Psoas muscle (tissue), 8 donors: ENCODE measurements around the gene STAMBPL1. TPM values are rescaled to one million over a fixed set of nuclear protein-coding genes. Genes with fewer than 3 reads are reported as not detected.

Source experiments
- ATAC-seq, 4 donors: fragments of 200-7000 bp; cut with Tn5 transposase; one replicate each; pipeline ENCODE4 v1.9.1; 2020; ENCODE audit warnings: moderate library complexity in 3 of 4, mild to moderate bottlenecking in 2 of 4
- DNase-seq, 2 donors: peaks; one replicate each; pipeline ENCODE4 v3.0.0-alpha.2; 2020
- H3K27ac ChIP-seq: fragments of 200-600 bp; one replicate; pipeline ENCODE4 v1.8.0; 2022
- H3K27me3 ChIP-seq, 3 donors: fragments of 200-600 bp in 1 of 3; one replicate each; pipeline versions ENCODE4 v1.6.1 to v1.8.0; 2013 to 2022; ENCODE audit warnings: low read length in 2 of 3, mild to moderate bottlenecking in 2 of 3, moderate library complexity in 1 of 3; ENCODE audit not compliant: insufficient read depth in 3 of 3
- H3K36me3 ChIP-seq, 2 donors: fragments of 200-600 bp in 1 of 2; one replicate each; pipeline versions ENCODE4 v1.6.1 to v1.8.0; 2013 to 2022; ENCODE audit warnings: low read depth in 1 of 2, mild to moderate bottlenecking in 1 of 2, moderate library complexity in 1 of 2; ENCODE audit not compliant: insufficient read depth in 1 of 2
- H3K4me1 ChIP-seq: fragments of 200-600 bp; one replicate; pipeline ENCODE4 v1.8.0; 2022
- H3K4me3 ChIP-seq: fragments of 200-600 bp; one replicate; pipeline ENCODE4 v1.8.0; 2022; ENCODE audit warnings: mild to moderate bottlenecking
- H3K9me3 ChIP-seq: fragments of 200-600 bp; one replicate; pipeline ENCODE4 v1.8.0; 2022
- CTCF ChIP-seq: fragments of 200-600 bp; IDR thresholded peaks from one replicate; pipeline ENCODE4 v1.8.0; 2022; ENCODE audit warnings: antibody characterized with exemption
- WGBS, 3 donors: extraction: QIAGEN DNeasy Blood & Tissue Kit; methylation state at CpG; one replicate each; pipeline versions ENCODE4 v1.1.6 to v1.1.7; 2013; 5-methylcytosine and 5-hydroxymethylcytosine counted together
- intact Hi-C, 2 donors: fragments of 100-400 bp; cut with DNase I; formaldehyde crosslinking; loops; one replicate each; pipeline versions ENCODE4 v1.11.0 to v1.14.2; 2022
- polyA plus RNA-seq, 3 donors: library from polyadenylated mRNA; stranded (reverse); fragments of 200-250 nt; gene quantifications; one replicate each; pipeline ENCODE4 v1.2.3, GENCODE V29; 2013
- total RNA-seq, 4 donors: library from RNA; stranded (reverse); fragmentation: NEBNext Ultra II Directional in 2 of 4; extraction: Animal tissue kit (Norgen Biotek cat#: 25700) in 2 of 4; gene quantifications; one replicate each; pipeline versions ENCODE4 v1.2.1 to v1.2.4, GENCODE V29; 2021 to 2023
- donor health status: healthy with polysubstance abuse.
- donor health status: DM: no; HTN: no; CAD: no; lungs with moderate emphysema.
- donor health status: Bipolar disorder and iron deficiency.
- donor health status: healthy.
- donor health status: DM: yes; HTN: yes; CAD: no.
- donor health status: DM: no; HTN: no; CAD: no.
- donor health status: DM: no; HTN: no; CAD: no.
- donor health status: DM: yes; HTN: yes; CAD: no.

Gene STAMBPL1
- total and polyA plus RNA-seq, 7 donors, result 0.23 to 1.4 (median 0.92) TPM

- no peaks in the 10 kb centered on the region for H3K36me3 ChIP-seq
- 29 to 42% (median 40%) methylated on average over 3 of the region's 3 CpGs for WGBS, 3 donors
- no peak overlapping the region for H3K4me3 ChIP-seq
- H3K27ac ChIP-seq, result no peak overlapping the region
- no peaks in the 10 kb centered on the region for H3K27me3 ChIP-seq
- H3K4me1 ChIP-seq, result no peaks in the 10 kb centered on the region
- intact Hi-C loops, result no loop called here
- DNase-seq (peak; percentile 22 to 57), ATAC-seq (no peak)
- TF ChIP-seq CTCF, result no peak
- H3K9me3 ChIP-seq, result no peaks in the 10 kb centered on the region
Measured at GRCh38 chr10:88966797-88967196, 86.8 kb downstream of the STAMBPL1 start.

- intact Hi-C loops, result no loop called here
- 17 to 23% (median 20%) methylated on average over 2 of the region's 2 CpGs for WGBS, 3 donors
- Histone ChIP-seq H3K27ac (no peak overlapping the region), H3K36me3 (no peaks in the 10 kb centered on the region), H3K4me1 (no peaks in the 10 kb centered on the region), H3K27me3 (no peaks in the 10 kb centered on the region), H3K4me3 (no peak overlapping the region), H3K9me3 (no peaks in the 10 kb centered on the region)
- no peak for TF ChIP-seq CTCF
- ATAC-seq (no peak), DNase-seq (no peak)
Measured at GRCh38 chr10:88968391-88968790, 88.3 kb downstream of the STAMBPL1 start.

GRCh38 chr10:88971221-88972061 is 91.4 kb downstream of the STAMBPL1 start:
- no peak for TF ChIP-seq CTCF
- DNase-seq (no peak), ATAC-seq (peak in 1 of 4 donors; percentile 25)
- Histone ChIP-seq H3K27me3 (no peaks in the 10 kb centered on the region), H3K27ac (no peak overlapping the region), H3K4me1 (no peaks in the 10 kb centered on the region), H3K4me3 (no peak overlapping the region), H3K36me3 (no peaks in the 10 kb centered on the region), H3K9me3 (no peaks in the 10 kb centered on the region)
- 39 to 45% (median 42%) methylated on average over 5 of the region's 5 CpGs for WGBS, 3 donors
- intact Hi-C loops, result no loop called here

Other genes starting within 250 kb of the STAMBPL1 start
- gene LIPF, start 215.8 kb upstream of the STAMBPL1 start, total RNA-seq, result not detected
- under 1 TPM; 0.06 to 0.74 (median 0.70) TPM for gene LIPF, start 215.8 kb upstream of the STAMBPL1 start, polyA plus RNA-seq
- gene LIPK, start 174.0 kb upstream of the STAMBPL1 start, total RNA-seq, result not detected
- not detected for gene LIPK, start 174.0 kb upstream of the STAMBPL1 start, polyA plus RNA-seq
- not detected for gene LIPN, start 120.2 kb upstream of the STAMBPL1 start, total RNA-seq
- not detected for gene LIPN, start 120.2 kb upstream of the STAMBPL1 start, polyA plus RNA-seq
- not detected for gene LIPM, start 77.5 kb upstream of the STAMBPL1 start, total RNA-seq
- gene LIPM, start 77.5 kb upstream of the STAMBPL1 start, polyA plus RNA-seq, result not detected
- not detected for gene ANKRD22, start 28.4 kb upstream of the STAMBPL1 start, total RNA-seq
- under 1 TPM in 2 of 3 donors, not detected in 1; 0.01 to 0.05 TPM for gene ANKRD22, start 28.4 kb upstream of the STAMBPL1 start, polyA plus RNA-seq
- 10 to 100 TPM; 39.6 to 63.1 (median 53.1) TPM for gene ACTA2, start 72.5 kb downstream of the STAMBPL1 start, total RNA-seq
- gene ACTA2, start 72.5 kb downstream of the STAMBPL1 start, polyA plus RNA-seq, result 10 to 100 TPM; 56.6 to 73.1 (median 65.6) TPM
- gene FAS, start 110.6 kb downstream of the STAMBPL1 start, total RNA-seq, result 1 to 10 TPM; 1.6 to 3.8 (median 2.6) TPM
- 1 to 10 TPM; 1.1 to 3.8 (median 1.4) TPM for gene FAS, start 110.6 kb downstream of the STAMBPL1 start, polyA plus RNA-seq